Upper lobe of right lung (tissue), 1 donor: ENCODE results near the gene ZDHHC14. TPM values are rescaled to one million over a fixed set of nuclear protein-coding genes. Genes with fewer than 3 reads are reported as not detected.

Source experiments
- ATAC-seq: fragments of 200-7000 bp; cut with Tn5 transposase; one replicate; pipeline ENCODE4 v1.9.1; 2020; ENCODE audit warnings: mild to moderate bottlenecking, moderate library complexity
- DNase-seq: peaks from one replicate; pipeline ENCODE4 v3.0.0-alpha.2; 2020
- H3K27ac ChIP-seq: fragments of 200-600 bp; one replicate; pipeline ENCODE4 v1.8.0; 2022
- H3K27me3 ChIP-seq: fragments of 200-600 bp; one replicate; pipeline ENCODE4 v1.8.0; 2022; ENCODE audit warnings: mild to moderate bottlenecking
- H3K36me3 ChIP-seq: fragments of 200-600 bp; one replicate; pipeline ENCODE4 v1.8.0; 2022
- H3K4me1 ChIP-seq: fragments of 200-600 bp; one replicate; pipeline ENCODE4 v1.8.0; 2022
- H3K4me3 ChIP-seq: fragments of 200-600 bp; one replicate; pipeline ENCODE4 v1.8.0; 2022; ENCODE audit warnings: mild to moderate bottlenecking
- H3K9me3 ChIP-seq: fragments of 200-600 bp; one replicate; pipeline ENCODE4 v1.8.0; 2022
- intact Hi-C: fragments of 100-400 bp; cut with DNase I; formaldehyde crosslinking; loops from one replicate; pipeline ENCODE4 v1.11.0; 2022
- total RNA-seq: library from RNA; stranded (reverse); fragmentation: NEBNext Ultra II Directional; extraction: Animal tissue kit (Norgen Biotek cat#: 25700); gene quantifications from one replicate; pipeline ENCODE4 v1.2.1, GENCODE V29; 2021
- TF ChIP-seq, protein P1 (sequence below): fragments of 200-600 bp; IDR thresholded peaks from one replicate; pipeline ENCODE4 v1.8.0; 2022; ENCODE audit warnings: antibody characterized with exemption
- donor health status: DM: no; HTN: yes; CAD: no; lungs with severe emphysema.

ZDHHC14 gene
- total RNA-seq, 1 donor from 2014 or later: 12.2 TPM

DNA sequence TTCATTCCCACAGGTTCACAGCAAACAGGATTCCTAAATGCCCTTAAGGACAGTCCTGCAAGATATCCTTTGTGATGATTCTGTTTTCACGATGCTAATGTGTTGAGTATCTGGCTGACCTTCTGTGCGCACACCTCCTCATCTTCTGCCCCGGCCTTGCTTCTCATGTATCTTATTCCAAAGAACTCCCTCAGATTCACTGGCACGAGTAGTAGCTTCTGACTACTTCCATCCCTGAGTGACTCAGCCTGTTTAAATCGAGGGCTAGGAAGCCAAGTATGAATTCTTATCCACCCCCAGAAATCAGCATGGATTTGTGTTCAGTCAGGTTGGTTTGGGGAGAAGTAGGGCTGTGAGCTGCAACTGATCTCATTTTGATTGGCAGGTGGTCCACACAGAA is 251.8 kb downstream of the ZDHHC14 start:
- Histone ChIP-seq H3K4me1 (no peaks in the 10 kb centered on the region), H3K36me3 (no peaks in the 10 kb centered on the region), H3K9me3 (no peaks in the 10 kb centered on the region), H3K27me3 (no peaks in the 10 kb centered on the region), H3K4me3 (no peak overlapping the region), H3K27ac (no peak overlapping the region)
- DNase-seq (no peak), ATAC-seq (no peak)
- intact Hi-C loops: no loop called here
- TF ChIP-seq, protein P1, sequence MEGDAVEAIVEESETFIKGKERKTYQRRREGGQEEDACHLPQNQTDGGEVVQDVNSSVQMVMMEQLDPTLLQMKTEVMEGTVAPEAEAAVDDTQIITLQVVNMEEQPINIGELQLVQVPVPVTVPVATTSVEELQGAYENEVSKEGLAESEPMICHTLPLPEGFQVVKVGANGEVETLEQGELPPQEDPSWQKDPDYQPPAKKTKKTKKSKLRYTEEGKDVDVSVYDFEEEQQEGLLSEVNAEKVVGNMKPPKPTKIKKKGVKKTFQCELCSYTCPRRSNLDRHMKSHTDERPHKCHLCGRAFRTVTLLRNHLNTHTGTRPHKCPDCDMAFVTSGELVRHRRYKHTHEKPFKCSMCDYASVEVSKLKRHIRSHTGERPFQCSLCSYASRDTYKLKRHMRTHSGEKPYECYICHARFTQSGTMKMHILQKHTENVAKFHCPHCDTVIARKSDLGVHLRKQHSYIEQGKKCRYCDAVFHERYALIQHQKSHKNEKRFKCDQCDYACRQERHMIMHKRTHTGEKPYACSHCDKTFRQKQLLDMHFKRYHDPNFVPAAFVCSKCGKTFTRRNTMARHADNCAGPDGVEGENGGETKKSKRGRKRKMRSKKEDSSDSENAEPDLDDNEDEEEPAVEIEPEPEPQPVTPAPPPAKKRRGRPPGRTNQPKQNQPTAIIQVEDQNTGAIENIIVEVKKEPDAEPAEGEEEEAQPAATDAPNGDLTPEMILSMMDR: no peak

DNA sequence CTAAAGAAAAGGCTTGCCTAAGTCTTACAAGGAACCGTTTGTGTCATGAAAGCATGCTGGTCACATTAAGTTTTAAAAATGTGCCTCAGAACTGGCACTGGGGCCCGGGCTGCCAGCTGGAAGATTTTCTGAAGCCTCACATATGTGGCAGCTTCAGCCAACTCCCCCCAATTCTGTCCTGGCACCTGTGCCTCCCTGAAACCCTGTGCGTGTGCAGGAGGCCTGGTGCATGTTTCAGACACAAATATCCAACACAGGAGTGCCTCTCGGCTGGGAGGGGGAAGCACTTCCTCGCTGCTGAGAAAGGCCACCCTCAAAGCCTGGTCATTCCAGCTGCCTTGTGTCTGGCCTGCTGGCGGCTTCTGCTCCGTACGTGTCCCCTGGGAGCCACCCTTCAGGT is 253.6 kb downstream of the ZDHHC14 start:
- no peak overlapping the region for H3K4me3 ChIP-seq
- intact Hi-C loops: no loop called here
- H3K27ac ChIP-seq: no peak overlapping the region
- ATAC-seq: no peak
- H3K9me3 ChIP-seq: no peaks in the 10 kb centered on the region
- H3K27me3 ChIP-seq: no peaks in the 10 kb centered on the region
- TF ChIP-seq, protein P1: no peak
- no peaks in the 10 kb centered on the region for H3K36me3 ChIP-seq
- H3K4me1 ChIP-seq: no peaks in the 10 kb centered on the region
- no peak for DNase-seq

DNA sequence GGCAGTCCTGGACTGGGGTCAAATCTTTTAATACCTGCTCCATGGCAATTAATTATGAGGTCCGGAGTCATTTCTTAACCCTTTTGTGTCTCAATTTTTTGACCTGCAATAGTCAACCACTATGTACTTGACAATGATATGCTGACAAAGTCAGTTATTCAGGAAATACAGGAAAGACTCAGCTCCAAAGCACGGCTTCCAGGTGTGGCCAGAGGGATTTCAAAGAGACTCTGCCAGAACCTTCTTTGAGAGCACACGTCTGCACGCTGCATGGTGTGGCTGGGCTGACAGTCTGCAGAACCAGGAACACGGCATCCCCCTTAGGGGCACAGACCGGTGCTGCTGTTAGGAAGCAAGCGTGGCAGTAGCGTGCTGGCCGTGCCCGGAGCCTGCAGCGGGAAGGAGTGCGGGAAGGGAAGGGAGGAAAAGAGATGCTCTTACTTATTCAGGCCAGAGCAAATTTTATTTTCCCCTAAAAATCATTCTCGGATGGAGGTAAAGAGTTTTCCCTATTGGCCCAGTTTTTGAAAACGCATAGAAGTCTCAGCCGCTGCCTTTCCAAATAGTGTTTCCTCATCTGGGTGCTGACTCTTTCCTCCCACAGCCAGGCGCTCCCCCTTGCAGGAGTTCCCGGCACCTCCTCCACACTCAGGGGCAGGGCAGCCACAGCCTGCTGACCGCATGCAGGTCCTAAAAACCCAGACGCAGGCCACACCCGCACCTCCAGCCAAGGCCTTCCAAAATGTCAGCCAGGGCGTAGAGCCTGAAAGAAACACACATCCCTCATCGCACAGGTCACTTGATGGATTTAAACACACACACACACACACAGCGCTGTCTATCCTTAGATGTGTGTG is 254.6 kb downstream of the ZDHHC14 start:
- Histone ChIP-seq H3K27ac (no peak overlapping the region), H3K27me3 (no peaks in the 10 kb centered on the region), H3K36me3 (no peaks in the 10 kb centered on the region), H3K4me1 (no peaks in the 10 kb centered on the region), H3K9me3 (no peaks in the 10 kb centered on the region), H3K4me3 (no peak overlapping the region)
- no peak for ATAC-seq
- TF ChIP-seq, protein P1: no peak
- intact Hi-C loops: no loop called here
- DNase-seq: no peak

DNA sequence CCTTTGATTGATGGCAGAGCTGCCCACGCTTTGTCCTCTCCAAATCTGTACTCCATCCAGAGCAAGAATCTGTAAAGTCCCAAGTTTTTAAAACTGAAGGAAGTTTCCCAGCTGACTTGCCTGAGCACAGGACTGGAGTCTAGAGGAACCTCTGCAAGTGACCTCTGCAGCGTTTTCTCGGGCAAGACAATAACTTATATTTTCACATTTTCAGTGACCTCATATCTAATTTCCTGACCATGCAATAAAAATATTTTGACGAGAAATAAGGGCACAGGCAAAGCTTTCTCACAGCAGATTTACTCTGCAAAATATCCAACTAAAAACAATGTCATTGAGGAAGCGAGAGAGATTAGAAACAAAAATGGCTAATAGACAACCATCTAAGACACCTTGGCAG is 256.5 kb downstream of the ZDHHC14 start:
- Histone ChIP-seq H3K9me3 (no peaks in the 10 kb centered on the region), H3K27me3 (no peaks in the 10 kb centered on the region), H3K36me3 (no peaks in the 10 kb centered on the region), H3K4me3 (no peak overlapping the region), H3K27ac (no peak overlapping the region), H3K4me1 (no peaks in the 10 kb centered on the region)
- ATAC-seq: no peak
- no peak for DNase-seq
- intact Hi-C loops: no loop called here
- TF ChIP-seq, protein P1: no peak

DNA sequence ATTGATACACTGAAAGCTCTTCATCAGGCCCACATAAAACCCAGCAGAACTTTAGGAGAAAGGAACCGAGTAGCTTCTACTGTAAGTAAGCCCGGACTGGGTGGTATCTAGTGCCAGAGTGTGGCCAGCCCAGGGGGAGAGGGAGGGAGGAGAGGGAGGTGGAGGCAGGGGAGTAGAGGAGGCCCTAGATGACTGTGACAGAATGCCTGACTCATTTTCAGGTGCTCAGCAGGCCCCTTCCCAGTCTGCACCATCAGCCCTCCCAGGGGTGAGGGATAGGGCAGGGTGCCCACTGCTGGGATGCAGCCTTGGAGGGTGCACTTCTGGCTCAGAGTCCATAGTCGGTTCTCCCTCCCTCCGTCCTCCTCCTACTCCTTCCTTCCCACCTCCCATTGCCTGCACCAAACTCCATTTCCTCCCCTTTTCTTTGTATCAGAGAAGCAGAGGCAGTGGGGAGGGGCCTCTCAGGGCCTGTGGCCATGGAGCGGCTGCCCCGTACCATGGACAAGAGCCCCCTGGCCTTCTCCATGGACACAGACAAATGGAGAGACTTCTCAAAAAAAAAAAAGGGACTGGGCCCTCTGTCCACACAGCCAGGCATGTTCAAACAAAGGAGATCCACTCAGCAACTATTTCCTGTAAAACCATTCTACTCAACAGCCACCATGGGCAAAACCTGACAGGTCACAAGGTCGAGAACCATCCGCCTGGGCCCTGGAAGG is 257.1 kb downstream of the ZDHHC14 start:
- no peak for DNase-seq
- Histone ChIP-seq H3K4me1 (no peaks in the 10 kb centered on the region), H3K36me3 (no peaks in the 10 kb centered on the region), H3K27ac (no peak overlapping the region), H3K9me3 (no peaks in the 10 kb centered on the region), H3K4me3 (no peak overlapping the region), H3K27me3 (no peaks in the 10 kb centered on the region)
- ATAC-seq: no peak
- TF ChIP-seq, protein P1: no peak
- intact Hi-C loops: no loop called here
